ENCODE results near the gene GMPPA.

The GMPPA gene

DNA sequence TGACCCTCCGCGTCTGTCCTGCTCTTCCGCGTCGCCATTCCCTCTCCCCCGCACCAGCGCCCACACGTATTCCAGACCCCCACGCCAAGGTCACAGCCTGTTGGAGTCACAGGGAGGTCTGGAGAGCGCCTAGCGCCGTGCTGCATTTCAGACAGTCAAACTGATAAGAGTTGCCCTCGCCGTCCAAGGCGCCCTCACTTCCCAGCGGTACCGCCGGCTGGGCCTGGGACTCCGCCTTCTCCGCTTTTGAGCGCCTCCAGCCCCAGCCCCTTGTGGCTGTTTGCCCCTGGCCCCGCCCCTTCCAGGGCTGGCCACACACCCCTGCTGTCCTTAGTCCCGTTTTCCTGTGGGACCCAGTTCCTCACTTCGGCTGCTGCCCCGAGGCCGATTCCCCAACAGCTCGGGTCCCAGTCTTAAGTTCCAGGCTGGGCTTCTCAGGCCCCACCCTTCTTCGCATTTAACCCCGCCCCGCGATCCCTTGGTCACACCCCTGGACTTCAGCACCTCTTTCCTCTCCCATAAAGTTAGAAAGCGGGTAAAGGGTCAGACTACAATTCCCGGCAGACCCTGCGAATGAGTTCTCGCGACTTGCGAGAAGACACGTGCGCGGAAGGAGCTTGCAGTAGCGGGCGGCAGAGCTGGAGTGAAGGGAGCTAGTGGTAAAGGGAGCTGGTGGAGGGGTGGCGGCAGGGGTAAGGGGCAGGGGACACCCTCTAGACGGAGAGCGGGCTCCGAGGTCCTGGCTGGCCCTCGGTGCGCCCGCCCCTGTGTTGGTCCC is at the start of gene GMPPA:
TSS of gene GMPPA (plus strand) at position 612 of the 778 bp plus-strand sequence. CDS start 1,085 bp downstream, outside the sequence.
- DNase-seq = peak; percentile 81

GRCh38 chr2:219449609-219450008 is 49.1 kb upstream of the GMPPA start:
- no peak for DNase-seq

- no peak for DNase-seq
Measured at GRCh38 chr2:219451661-219452360, 46.9 kb upstream of the GMPPA start.

DNA sequence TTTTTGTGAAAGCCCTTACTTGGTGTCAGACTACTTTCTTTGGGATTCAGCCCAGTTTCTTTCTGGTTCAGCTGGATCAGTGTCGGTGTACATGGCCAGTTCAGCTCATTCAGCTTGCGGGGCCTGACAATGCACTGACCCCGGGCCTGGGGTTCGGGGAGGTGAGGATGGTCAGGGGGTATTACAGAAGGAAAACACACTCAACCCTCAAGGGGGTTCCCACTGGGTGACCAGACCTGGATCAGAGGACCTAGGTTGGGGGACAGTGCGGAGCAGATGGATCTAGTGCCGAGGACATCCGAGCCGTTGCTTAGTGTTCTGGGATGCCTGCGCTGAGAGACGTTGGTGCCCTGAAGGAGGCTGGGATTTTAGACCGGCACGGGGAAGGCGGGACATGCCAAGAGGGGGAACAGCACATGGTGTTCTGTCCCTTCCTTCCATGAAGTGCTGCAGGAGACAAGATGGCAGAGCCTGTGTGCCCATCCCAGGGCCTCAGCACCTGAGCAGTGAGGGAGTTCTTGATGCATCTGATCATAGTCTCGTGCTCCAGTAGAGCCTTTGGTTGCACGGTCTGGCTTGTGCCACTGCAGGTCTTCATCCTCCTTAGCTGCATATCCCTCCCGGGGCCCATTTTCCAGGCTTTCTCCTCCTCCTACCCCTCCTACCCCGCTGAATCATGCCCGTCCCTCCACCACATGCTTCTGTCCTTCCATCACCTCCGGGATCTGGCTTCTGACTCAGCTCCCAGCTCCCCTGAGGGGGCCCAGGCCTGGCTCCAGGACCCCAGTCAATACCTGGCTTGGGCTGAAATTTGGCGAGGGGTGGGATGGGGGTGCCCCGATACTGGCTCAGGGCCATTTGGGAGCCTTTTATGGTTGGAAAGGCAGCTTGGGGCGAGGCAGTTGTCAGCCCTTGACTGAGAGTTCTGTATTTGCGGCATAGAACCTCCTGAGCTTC is 46.1 kb upstream of the GMPPA start:
- no peak for DNase-seq

DNA sequence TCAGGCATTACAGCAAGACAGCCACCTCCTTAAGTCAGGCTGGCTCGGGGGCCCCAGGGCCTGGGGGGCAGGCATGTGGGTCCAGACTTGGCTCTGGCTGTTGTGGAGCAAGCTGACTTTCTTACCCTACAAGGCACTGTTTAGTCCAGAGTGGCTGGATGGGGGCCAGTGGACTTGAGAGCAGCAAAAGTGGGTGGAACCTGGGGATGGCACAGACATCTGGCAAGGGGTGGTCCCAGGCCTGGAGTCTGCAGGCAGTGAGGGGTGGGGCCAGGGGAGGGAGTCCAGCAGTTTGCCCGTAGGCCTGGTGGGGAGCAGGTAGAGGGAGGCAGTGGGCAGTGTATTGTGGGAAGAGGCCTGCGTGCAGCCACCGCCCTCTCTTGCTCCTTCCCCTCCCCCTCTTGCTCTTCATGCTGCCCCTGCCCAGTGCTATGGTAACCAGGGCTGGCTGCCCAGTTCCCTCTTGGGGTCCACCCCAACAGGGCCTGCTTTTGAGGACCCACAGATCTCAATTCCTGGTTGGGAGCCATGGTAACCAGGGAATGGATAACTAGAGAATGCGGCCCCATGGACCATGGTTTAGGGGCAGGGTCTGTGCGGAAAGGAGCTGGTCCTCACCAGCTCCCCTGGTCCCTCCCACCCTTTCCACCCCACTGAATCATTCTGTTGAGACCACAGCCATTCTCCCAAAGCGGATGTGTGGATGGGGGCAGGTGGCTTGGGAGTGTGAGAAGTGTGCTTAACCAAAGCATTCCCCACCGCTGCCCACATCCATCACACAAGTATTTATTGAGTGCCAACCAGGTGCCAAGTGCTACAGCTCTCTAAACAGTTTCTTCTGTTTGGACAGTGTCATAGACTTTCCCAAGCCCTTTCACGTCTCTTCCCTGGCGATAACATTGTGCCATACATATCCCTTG is 44.8 kb upstream of the GMPPA start:
- no peak for DNase-seq

GRCh38 chr2:219455581-219455980 is 43.1 kb upstream of the GMPPA start:
- DNase-seq = no peak

DNA sequence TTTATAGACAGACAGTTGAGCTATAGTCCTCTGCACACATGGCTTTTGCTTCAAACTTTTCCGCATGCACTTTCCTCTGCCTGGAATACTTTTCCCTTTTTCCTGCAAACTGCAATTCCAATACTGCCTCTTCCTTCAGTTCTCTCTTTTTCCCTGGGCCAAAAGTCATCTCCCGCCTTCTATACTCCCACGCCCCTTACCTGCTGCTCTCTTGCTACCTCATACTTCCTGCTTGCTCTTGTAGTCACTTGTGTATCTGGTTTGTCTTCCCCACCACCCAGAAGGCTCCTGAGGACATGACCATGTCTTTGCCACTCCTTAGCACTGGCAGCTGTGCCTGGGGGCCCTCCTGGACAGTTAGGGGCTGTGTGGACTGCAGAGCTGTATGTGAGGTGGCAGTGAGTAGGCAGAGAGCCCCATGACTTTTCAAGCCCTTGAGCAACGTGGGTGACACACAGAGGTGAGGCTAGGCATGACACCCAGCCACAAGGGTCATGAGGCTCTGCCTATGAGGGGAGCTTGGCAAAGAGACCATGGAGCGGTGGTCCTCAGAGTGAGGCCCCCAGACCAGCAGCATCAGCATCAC is 40.8 kb upstream of the GMPPA start:
- DNase-seq = no peak

- no peak for DNase-seq
Measured at GRCh38 chr2:219458996-219459395, 39.7 kb upstream of the GMPPA start.

GRCh38 chr2:219459460-219460311 is 39.0 kb upstream of the GMPPA start:
- DNase-seq = no peak

- DNase-seq = no peak
Measured at GRCh38 chr2:219460424-219460926, 38.2 kb upstream of the GMPPA start.

DNA sequence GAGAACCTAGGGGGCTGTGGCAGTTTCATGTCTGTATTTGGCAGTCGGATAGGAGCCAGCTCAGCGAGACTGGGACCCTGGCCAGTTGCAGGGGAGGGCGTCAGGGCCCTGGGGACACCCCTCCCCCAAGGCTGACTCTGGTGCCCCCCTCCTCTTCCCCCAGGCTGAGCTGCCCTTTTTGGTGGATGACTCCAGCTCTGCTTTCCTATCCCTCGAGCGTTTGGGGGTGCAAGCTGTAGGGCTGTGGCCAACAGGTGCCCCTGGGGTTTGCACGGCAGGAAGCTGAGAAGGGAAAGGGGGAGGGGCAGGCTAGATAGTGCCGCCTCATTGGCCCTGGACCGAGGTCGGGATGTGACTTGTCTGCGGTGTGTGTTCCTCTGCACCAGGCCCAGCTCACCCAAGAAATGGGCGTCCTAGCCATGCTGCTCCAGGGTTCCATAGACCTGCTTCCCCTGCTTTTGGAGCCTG is 37.6 kb upstream of the GMPPA start:
- no peak for DNase-seq

- DNase-seq = no peak
Measured at GRCh38 chr2:219461669-219462068, 37.0 kb upstream of the GMPPA start.

DNA sequence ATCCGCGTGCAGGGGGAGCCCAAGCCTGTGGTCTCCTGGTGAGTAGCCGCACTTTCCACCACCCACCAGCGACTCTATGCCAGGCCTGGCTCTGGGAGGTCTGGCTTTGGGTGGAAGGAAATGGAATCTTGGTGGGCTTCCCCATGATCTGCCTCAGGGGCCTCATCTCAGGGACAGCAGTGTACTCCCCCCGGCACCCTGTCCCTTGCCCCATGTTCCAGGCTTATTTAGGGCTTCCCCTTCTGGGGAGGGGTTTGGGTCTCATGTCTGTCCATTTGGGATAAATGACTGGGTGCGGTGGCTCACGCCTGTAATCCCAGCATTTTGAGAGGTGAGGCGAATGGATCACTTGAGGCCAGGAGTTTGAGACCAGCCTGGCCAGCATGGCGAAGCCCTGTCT is 36.3 kb upstream of the GMPPA start:
- DNase-seq = no peak

DNA sequence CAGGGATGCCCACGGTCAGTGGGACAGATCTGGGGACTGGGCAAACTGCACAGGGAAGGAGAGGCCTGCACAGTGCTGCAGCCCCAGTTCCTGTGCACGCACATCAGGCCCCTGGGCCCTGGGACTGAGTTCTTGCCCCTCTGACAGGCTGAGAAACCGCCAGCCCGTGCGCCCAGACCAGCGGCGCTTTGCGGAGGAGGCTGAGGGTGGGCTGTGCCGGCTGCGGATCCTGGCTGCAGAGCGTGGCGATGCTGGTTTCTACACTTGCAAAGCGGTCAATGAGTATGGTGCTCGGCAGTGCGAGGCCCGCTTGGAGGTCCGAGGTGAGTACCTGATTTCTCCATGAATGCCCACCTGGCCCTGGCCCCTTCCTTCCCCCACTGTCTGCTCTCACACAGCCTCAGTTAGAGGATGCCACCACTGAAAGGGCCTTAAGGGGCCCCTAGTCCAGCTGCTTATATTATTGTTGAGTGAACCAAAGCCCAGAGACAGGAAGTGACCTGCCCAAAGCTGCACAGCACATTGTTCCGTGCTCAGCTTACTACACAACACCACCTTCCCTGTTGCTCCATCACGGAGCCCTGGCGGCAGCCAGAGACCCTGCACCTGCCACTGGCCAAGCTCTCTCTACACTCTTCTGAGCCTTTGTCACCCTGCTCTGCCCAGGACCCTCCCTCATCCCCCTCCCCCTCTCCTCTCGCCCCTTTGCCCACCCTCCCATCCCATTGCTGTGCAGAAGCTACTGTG is 34.2 kb upstream of the GMPPA start:
- DNase-seq = no peak

GRCh38 chr2:219465659-219466561 is 32.8 kb upstream of the GMPPA start:
- DNase-seq = no peak

DNA sequence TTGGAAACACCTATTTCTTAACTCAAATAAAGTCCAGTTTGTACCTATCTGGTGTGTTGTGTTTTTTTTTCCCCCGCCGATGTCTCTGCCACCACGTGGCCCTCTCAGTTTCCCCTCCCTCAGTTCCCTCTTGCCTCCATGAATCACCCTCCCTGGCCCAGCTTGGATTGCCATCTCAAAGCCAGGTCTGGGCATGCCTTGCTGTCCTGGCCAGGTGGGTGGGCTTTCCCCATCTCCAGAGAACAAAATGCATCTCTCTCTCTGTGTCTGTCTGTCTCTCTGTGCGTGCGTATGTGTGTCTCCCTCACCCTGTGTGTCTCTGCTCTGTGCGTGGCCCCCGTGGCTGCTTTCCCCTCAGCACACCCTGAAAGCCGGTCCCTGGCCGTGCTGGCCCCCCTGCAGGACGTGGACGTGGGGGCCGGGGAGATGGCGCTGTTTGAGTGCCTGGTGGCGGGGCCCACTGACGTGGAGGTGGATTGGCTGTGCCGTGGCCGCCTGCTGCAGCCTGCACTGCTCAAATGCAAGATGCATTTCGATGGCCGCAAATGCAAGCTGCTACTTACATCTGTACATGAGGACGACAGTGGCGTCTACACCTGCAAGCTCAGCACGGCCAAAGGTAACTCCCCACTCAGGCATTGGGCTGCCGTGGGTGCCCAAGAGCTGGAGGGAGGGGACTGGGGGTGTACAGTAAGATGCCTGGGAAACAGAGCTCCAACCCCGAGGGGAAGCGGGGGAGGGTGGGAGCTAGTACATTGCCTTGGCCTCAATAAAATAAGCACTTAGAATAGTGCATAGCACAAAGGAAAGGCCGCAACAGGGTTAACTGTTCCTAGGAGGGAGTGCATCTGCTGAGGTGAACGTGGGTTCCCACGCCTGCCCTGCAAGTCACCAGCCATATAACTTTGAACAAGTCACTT is 31.6 kb upstream of the GMPPA start:
- no peak for DNase-seq

DNA sequence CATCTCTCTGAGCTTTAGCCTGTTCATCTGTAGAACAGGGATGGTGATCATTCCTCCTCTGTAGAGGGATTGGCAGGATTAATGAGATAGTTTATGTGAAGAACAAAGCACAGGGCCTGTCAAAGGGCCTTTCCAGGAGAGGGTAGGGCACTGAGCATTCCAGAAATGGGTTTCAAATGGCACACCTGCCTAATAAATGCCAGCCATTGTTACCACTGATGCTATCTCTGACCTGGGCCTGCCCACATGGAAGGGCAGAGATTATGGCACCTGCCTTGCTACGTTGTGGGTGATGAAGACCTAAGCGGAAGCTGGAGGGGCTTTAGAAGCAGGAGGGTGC is 31.0 kb upstream of the GMPPA start:
- no peak for DNase-seq
